Measurements from ENCODE around the gene GPC5. TPM values are rescaled to one million over a fixed set of nuclear protein-coding genes. Genes with fewer than 3 reads are reported as not detected.

Gene GPC5
- total RNA-seq, 1 experiment from 2014 or later = 0.26 TPM

DNA sequence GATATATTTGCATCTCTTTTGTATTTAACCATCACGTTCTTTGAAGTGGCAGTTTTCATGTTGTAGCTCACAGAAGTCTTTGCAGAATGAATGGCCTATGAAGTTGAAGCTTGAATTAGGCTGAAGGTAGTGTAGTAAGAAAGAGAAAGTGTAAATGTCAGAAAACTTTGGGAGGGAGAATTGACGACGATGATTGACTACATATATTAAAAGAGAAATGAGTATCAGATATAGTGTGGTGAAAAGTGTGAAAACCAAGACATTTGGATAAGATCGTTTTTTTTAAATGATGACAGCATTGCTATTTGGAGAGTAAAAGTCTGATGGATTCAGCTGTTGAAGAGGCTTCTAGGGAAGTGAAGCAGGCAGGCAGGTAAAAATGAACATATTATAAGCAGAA lies 14.6 kb upstream of the GPC5 start:
- no peak for ATAC-seq
- H3K27me3 ChIP-seq (ENCODE audit: control insufficient read depth, insufficient read depth, low read length) = no peaks in the 10 kb centered on the region
- TF ChIP-seq, protein P1, sequence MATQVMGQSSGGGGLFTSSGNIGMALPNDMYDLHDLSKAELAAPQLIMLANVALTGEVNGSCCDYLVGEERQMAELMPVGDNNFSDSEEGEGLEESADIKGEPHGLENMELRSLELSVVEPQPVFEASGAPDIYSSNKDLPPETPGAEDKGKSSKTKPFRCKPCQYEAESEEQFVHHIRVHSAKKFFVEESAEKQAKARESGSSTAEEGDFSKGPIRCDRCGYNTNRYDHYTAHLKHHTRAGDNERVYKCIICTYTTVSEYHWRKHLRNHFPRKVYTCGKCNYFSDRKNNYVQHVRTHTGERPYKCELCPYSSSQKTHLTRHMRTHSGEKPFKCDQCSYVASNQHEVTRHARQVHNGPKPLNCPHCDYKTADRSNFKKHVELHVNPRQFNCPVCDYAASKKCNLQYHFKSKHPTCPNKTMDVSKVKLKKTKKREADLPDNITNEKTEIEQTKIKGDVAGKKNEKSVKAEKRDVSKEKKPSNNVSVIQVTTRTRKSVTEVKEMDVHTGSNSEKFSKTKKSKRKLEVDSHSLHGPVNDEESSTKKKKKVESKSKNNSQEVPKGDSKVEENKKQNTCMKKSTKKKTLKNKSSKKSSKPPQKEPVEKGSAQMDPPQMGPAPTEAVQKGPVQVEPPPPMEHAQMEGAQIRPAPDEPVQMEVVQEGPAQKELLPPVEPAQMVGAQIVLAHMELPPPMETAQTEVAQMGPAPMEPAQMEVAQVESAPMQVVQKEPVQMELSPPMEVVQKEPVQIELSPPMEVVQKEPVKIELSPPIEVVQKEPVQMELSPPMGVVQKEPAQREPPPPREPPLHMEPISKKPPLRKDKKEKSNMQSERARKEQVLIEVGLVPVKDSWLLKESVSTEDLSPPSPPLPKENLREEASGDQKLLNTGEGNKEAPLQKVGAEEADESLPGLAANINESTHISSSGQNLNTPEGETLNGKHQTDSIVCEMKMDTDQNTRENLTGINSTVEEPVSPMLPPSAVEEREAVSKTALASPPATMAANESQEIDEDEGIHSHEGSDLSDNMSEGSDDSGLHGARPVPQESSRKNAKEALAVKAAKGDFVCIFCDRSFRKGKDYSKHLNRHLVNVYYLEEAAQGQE (IDR thresholded peaks at IDR 0.05; ENCODE audit: insufficient read depth in 1 of 2, low read depth in 2 of 2, low read length in 1 of 2) = no peak
- TF ChIP-seq SIN3A (IDR thresholded peaks at IDR 0.05; ENCODE audit: borderline replicate concordance, insufficient read depth, low read depth, low read length) (no peak), CTCF (IDR thresholded peaks at IDR 0.05) (no peak)
- CTCF ChIA-PET = no interaction called here
- DNase-seq (ENCODE audit: low read depth, low spot score) = no peak
- no peaks in the 10 kb centered on the region for H3K4me1 ChIP-seq (ENCODE audit: control insufficient read depth, insufficient read depth, low read length)
- BruUV-seq (replicated peaks) = no TSS peak
- POLR2A ChIA-PET = no interaction called here
- H3K9me3 ChIP-seq (ENCODE audit: control insufficient read depth, insufficient read depth, low read depth, low read length) = no peaks in the 10 kb centered on the region
- H3K27ac ChIP-seq (ENCODE audit: low read length) = no peak overlapping the region
- intact Hi-C loops (cut with micrococcal nuclease; ENCODE audit: unreplicated experiment) = loop anchor here (5.0 to 10.0 kb wide), 2 partner anchors 338 to 401 kb away; no protein-coding TSS in a partner anchor
- no peak overlapping the region for H3K4me3 ChIP-seq (ENCODE audit: low read depth in 2 of 2, low read length in 2 of 2)
- no peaks in the 10 kb centered on the region for H3K36me3 ChIP-seq (ENCODE audit: control insufficient read depth, insufficient read depth, low read length)
- in situ Hi-C loops (cut with HindIII; ENCODE audit: low pct_unique_long_range_greater_than_20kb, low sequenced_read_pairs) = no loop called here

DNA sequence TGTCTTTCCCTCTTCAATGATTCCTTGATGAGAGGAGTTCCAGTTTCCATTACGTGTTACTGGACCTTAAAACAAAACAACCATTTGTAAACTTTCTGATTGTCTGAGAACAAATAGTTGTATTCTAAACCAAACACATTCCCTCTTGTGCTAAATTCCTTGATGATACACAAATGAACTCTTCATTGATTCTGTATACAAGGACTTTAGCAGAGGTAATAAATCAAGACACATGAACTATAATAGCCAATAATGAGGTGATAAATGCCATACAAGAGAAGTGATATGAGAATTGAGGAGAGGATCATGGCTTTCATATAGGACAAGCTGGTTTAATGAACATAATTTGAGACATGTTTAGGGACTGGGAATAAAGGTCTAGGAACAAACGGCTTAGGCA lies 13.5 kb upstream of the GPC5 start:
- intact Hi-C loops (cut with micrococcal nuclease; ENCODE audit: unreplicated experiment) (loop anchor here (5.0 to 10.0 kb wide), 2 partner anchors 337 to 400 kb away; no protein-coding TSS in a partner anchor), in situ Hi-C loops (cut with HindIII; ENCODE audit: low pct_unique_long_range_greater_than_20kb, low sequenced_read_pairs) (no loop called here)
- H3K36me3 ChIP-seq (ENCODE audit: control insufficient read depth, insufficient read depth, low read length) = no peaks in the 10 kb centered on the region
- DNase-seq (ENCODE audit: low read depth, low spot score) = no peak
- H3K4me3 ChIP-seq (ENCODE audit: low read depth in 2 of 2, low read length in 2 of 2) = no peak overlapping the region
- H3K27ac ChIP-seq (ENCODE audit: low read length) = no peak overlapping the region
- TF ChIP-seq TCF7L2 (IDR thresholded peaks at IDR 0.05; ENCODE audit: low read depth, low read length) (no peak), CTCF (IDR thresholded peaks at IDR 0.05) (no peak), POLR2AphosphoS5 (IDR thresholded peaks at IDR 0.05; ENCODE audit: low read depth, low read length) (no peak), SIN3A (IDR thresholded peaks at IDR 0.05; ENCODE audit: borderline replicate concordance, insufficient read depth, low read depth, low read length) (no peak)
- TF ChIP-seq, protein P1 (IDR thresholded peaks at IDR 0.05; ENCODE audit: insufficient read depth in 1 of 2, low read depth in 2 of 2, low read length in 1 of 2) = no peak
- no peak for ATAC-seq
- BruUV-seq (replicated peaks) = no TSS peak
- no peaks in the 10 kb centered on the region for H3K9me3 ChIP-seq (ENCODE audit: control insufficient read depth, insufficient read depth, low read depth, low read length)
- ChIA-PET POLR2A (no interaction called here), CTCF (no interaction called here)
- no peaks in the 10 kb centered on the region for H3K4me1 ChIP-seq (ENCODE audit: control insufficient read depth, insufficient read depth, low read length)
- H3K27me3 ChIP-seq (ENCODE audit: control insufficient read depth, insufficient read depth, low read length) = no peaks in the 10 kb centered on the region
